ENCODE results near the gene CREB3L2. TPM values are rescaled to one million over a fixed set of nuclear protein-coding genes. Genes with fewer than 3 reads are reported as not detected.

The CREB3L2 gene
- total and polyA plus RNA-seq, 8 donors: 5.8 to 258 (median 23.6) TPM

DNA sequence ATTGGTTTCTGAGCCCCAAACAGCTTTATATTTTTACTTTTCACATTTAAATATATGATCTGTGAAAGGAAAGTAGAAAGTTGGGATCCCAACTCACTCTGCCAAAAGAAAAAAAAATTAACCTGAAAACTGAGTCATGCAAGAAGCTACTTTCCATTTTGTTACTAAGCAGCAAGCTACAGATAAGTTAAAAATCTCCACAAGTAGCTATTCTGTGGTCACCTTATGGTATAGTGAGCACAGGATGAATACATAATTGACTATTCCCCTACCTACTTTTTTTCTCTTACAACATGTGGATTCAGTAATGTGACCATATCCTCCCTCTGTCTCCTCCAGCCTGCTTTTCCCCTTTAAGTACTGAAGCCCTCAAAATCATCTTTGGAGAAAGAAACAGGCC, 30.3 kb upstream of the CREB3L2 start:
- intact Hi-C loops (cut with DNase I; ENCODE audit: low total_unique reads): no loop called here
- no peaks in the 10 kb centered on the region for H3K36me3 ChIP-seq
- TF ChIP-seq, protein P1, sequence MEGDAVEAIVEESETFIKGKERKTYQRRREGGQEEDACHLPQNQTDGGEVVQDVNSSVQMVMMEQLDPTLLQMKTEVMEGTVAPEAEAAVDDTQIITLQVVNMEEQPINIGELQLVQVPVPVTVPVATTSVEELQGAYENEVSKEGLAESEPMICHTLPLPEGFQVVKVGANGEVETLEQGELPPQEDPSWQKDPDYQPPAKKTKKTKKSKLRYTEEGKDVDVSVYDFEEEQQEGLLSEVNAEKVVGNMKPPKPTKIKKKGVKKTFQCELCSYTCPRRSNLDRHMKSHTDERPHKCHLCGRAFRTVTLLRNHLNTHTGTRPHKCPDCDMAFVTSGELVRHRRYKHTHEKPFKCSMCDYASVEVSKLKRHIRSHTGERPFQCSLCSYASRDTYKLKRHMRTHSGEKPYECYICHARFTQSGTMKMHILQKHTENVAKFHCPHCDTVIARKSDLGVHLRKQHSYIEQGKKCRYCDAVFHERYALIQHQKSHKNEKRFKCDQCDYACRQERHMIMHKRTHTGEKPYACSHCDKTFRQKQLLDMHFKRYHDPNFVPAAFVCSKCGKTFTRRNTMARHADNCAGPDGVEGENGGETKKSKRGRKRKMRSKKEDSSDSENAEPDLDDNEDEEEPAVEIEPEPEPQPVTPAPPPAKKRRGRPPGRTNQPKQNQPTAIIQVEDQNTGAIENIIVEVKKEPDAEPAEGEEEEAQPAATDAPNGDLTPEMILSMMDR (IDR thresholded peaks at IDR 0.05): no peak
- TF ChIP-seq POLR2AphosphoS5 (IDR thresholded peaks at IDR 0.05) (no peak), EP300 (IDR thresholded peaks at IDR 0.05) (no peak), POLR2A (IDR thresholded peaks at IDR 0.05) (no peak)
- H3K9me3 ChIP-seq: peaks cover 0 to 5% (median 0%) of the 10 kb centered on the region in 4 donors
- no peak overlapping the region for H3K4me3 ChIP-seq
- DNase-seq: no peak
- no peak overlapping the region for H3K27ac ChIP-seq
- no peaks in the 10 kb centered on the region for H3K27me3 ChIP-seq
- no peaks in the 10 kb centered on the region for H3K4me1 ChIP-seq

GRCh38 chr7:138030679-138031351, 28.9 kb upstream of the CREB3L2 start:
- Histone ChIP-seq H3K9me3 (no peaks in the 10 kb centered on the region), H3K4me3 (no peak overlapping the region), H3K4me1 (no peaks in the 10 kb centered on the region), H3K27ac (no peak overlapping the region), H3K27me3 (no peaks in the 10 kb centered on the region), H3K36me3 (no peaks in the 10 kb centered on the region)
- intact Hi-C loops (cut with DNase I; ENCODE audit: low total_unique reads): no loop called here
- TF ChIP-seq POLR2AphosphoS5 (IDR thresholded peaks at IDR 0.05) (no peak), EP300 (IDR thresholded peaks at IDR 0.05) (no peak), POLR2A (IDR thresholded peaks at IDR 0.05) (no peak)
- TF ChIP-seq, protein P1 (IDR thresholded peaks at IDR 0.05): no peak
- WGBS, 5 donors: 77 to 88% (median 84%) methylated on average over 7 of the region's 7 CpGs
- DNase-seq: no peak

GRCh38 chr7:138029941-138030340, 28.1 kb upstream of the CREB3L2 start:
- intact Hi-C loops (cut with DNase I; ENCODE audit: low total_unique reads): no loop called here
- 54 to 70% (median 61%) methylated on average over 2 of the region's 2 CpGs for WGBS, 5 donors
- Histone ChIP-seq H3K4me1 (no peaks in the 10 kb centered on the region), H3K9me3 (no peaks in the 10 kb centered on the region), H3K27ac (no peak overlapping the region), H3K36me3 (no peaks in the 10 kb centered on the region), H3K4me3 (no peak overlapping the region), H3K27me3 (no peaks in the 10 kb centered on the region)
- DNase-seq: no peak
- TF ChIP-seq EP300 (IDR thresholded peaks at IDR 0.05): no peak
- TF ChIP-seq POLR2AphosphoS5 (IDR thresholded peaks at IDR 0.05): no peak
- TF ChIP-seq POLR2A (IDR thresholded peaks at IDR 0.05): no peak
- TF ChIP-seq, protein P1 (IDR thresholded peaks at IDR 0.05): no peak

DNA sequence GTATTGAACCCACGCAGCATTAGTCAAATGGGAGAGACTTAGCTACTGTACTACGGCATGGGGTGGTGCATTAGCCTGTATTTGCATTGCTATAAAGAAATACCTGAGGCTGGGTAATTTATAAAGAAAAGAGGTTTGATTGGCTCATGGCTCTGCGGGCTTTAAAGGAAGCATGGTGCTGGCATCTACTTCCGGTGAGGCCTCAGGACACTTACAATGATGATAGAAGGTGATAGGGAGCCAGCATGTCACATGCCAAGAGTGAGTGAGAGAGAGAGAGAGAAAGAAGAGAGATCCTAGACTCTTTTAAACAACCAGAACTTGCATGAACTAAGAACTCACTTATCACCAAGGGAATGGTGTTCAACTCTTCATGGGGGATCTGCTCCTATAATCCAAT, 27.2 kb upstream of the CREB3L2 start:
- Histone ChIP-seq H3K27ac (no peak overlapping the region), H3K36me3 (no peaks in the 10 kb centered on the region), H3K9me3 (no peaks in the 10 kb centered on the region), H3K4me1 (no peaks in the 10 kb centered on the region), H3K27me3 (no peaks in the 10 kb centered on the region), H3K4me3 (no peak overlapping the region)
- WGBS, 5 donors: 85 to 94% (median 91%) methylated on average over 4 of the region's 4 CpGs
- no peak for DNase-seq
- TF ChIP-seq POLR2AphosphoS5 (IDR thresholded peaks at IDR 0.05) (no peak), POLR2A (IDR thresholded peaks at IDR 0.05) (no peak), EP300 (IDR thresholded peaks at IDR 0.05) (no peak)
- TF ChIP-seq, protein P1 (IDR thresholded peaks at IDR 0.05): no peak
- intact Hi-C loops (cut with DNase I; ENCODE audit: low total_unique reads): no loop called here
